HL-60 (cell line): Measurements from ENCODE around the gene SH3RF3.

Experiments
- CTCF ChIP-seq: IDR thresholded peaks from one replicate; pipeline ENCODE4 v1.5.1; 2011; ENCODE audit warnings: low read length, control low read depth, inconsistent platforms; ENCODE audit not compliant: insufficient read depth
- POLR2AphosphoS5 ChIP-seq: IDR thresholded peaks from 2 replicates; pipeline ENCODE4 v1.6.1; 2012; ENCODE audit warnings: low read depth
- SPI1 ChIP-seq: IDR thresholded peaks from 2 replicates; pipeline ENCODE4 v1.6.1; 2012; ENCODE audit warnings: low read depth, mild to moderate bottlenecking, borderline replicate concordance

- TF ChIP-seq CTCF (no peak), SPI1 (no peak), POLR2AphosphoS5 (no peak)
Measured at GRCh38 chr2:109279243-109279860, 150.3 kb downstream of the SH3RF3 start.
